Adipose tissue (tissue), 3 donors: ENCODE results near the gene PPARGC1A. TPM values are rescaled to one million over a fixed set of nuclear protein-coding genes. Genes with fewer than 3 reads are reported as not detected.

Source experiments
- H3K27ac ChIP-seq: one replicate; pipeline ENCODE4 v1.5.1; 2013; ENCODE audit warnings: low read depth, low read length
- WGBS, 3 donors: extraction: QIAGEN DNeasy Blood & Tissue Kit; methylation state at CpG; one replicate each; pipeline ENCODE4 v1.1.7; 2013; 5-methylcytosine and 5-hydroxymethylcytosine counted together
- polyA plus RNA-seq, 3 donors: library from polyadenylated mRNA; stranded (reverse); fragments of 200-250 nt; gene quantifications; one replicate each; pipeline ENCODE4 v1.2.3, GENCODE V29; 2013
- donor health status: healthy with polysubstance abuse.
- donor health status: Bipolar disorder and iron deficiency.
- donor health status: healthy.

Gene PPARGC1A
- polyA plus RNA-seq, 3 donors, result 1.0 to 2.5 (median 1.2) TPM

DNA sequence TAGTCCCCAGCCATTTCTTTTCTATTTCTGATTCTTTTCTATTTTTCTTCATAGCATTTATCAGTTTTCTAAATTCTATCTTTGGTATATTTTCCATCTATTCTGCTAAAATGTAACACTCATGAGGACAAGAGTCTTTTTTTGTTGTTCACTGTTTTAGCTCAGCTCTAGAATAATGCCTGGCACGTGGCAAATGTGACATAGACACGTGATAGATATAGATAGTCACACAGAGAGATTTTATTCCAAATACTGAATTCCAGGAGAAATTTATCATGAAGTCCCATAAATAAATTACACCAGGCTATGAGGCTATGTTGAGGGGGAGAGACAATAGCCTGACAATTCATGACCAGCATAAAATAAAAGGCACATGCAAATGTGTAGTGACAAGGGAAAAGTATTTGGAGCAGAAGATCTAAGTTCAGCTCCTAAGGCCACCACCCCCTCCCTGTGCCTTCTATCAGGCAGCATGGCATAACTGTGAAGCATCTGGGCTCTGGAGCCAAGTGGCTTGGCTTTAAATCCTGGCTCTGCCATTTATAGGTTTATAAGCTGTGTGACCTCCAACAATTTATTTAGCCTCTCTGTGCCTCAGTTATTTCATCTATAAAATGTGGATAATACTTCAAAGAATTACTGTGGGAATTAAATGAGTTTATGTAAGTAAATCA, 25.7 kb upstream of the PPARGC1A start:
- no peak overlapping the region for H3K27ac ChIP-seq
- 74 to 84% (median 82%) methylated on average over 2 of the region's 2 CpGs for WGBS, 3 donors

- no peak overlapping the region for H3K27ac ChIP-seq
- whole genome bisulfite sequencing, 3 donors, result 83 to 92% (median 84%) methylated on average over 2 of the region's 2 CpGs
Measured at GRCh38 chr4:23911675-23912455, 22.0 kb upstream of the PPARGC1A start.

GRCh38 chr4:23909671-23910070, 19.8 kb upstream of the PPARGC1A start:
- 36 to 39% (median 39%) methylated on average over 1 of the region's 1 CpG for WGBS, 3 donors
- no peak overlapping the region for H3K27ac ChIP-seq

- H3K27ac ChIP-seq, result no peak overlapping the region
- WGBS, 3 donors, result 77 to 81% (median 81%) methylated on average over 3 of the region's 3 CpGs
Measured at GRCh38 chr4:23906839-23907238, 17.0 kb upstream of the PPARGC1A start.

DNA sequence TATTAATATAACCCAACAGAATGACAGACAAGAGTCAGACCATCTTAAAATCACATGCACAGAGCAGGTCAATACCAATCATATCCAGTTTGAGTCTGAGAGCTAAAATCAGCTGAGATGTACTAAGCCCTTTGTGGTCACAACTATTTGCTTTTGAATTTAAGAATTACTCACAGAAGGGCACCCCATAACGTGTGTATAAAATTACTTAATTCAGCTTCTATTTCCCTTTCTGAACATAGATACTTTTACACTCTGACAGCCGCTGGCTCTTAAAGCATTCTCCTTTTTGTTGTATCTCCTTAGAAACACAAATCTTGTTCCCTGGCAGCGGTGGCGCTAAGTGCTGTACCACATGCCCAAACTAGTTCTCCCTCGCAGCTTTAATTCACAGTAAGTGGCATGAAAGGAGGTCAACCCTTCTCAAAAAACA, 14.8 kb upstream of the PPARGC1A start:
- 76 to 81% (median 77%) methylated on average over 5 of the region's 5 CpGs for WGBS, 3 donors
- no peak overlapping the region for H3K27ac ChIP-seq

DNA sequence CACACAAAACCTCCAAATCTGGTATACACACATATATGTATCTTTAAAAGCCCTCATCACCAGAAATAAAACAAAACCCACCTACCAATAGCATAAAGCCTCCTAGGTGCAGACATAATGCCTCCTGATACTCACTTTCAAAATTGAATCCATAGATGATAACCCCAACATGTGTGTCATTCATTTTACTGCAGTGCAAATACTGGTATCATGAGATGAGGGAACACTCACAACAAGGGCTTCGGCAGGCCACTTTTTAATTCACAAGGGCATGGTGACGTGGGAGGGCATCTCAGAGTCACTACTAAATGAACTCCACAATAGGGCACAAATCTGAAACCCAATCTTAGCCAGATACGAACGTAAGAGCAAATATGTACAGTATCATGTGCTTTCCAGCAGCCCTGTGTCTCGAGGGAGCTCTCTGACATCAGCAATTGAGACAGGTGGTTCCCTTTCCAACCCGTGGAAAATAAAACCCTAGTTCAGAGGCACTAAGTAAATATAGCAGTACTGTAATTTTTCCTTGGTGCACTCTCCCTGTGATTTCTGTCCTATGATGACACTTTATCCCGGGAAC, 14.1 kb upstream of the PPARGC1A start:
- no peak overlapping the region for H3K27ac ChIP-seq
- WGBS, 3 donors, result 34 to 54% (median 43%) methylated on average over 7 of the region's 7 CpGs

- no peak overlapping the region for H3K27ac ChIP-seq
- 81 to 91% (median 85%) methylated on average over 4 of the region's 4 CpGs for WGBS, 3 donors
Measured at GRCh38 chr4:23902222-23902804, 12.5 kb upstream of the PPARGC1A start.

DNA sequence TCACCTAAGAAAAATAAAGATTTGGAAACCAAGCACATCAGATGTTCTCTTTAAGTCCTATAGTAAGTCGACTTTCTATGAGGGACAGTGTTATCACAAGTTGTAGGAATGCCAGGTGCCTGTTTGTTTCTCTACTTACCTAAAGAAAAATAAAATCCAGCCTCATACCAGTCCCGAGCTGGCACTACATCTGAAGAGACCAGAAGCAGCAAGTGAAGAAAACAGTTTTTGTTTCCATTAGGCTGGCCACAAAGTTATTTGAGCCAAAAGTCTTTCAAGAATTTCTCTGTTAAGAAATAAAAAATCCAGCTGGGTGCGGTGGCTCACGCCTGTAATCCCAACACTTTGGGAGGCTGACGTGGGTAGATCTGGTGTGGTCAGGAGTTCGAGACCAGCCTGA, 10.8 kb upstream of the PPARGC1A start:
- no peak overlapping the region for H3K27ac ChIP-seq
- WGBS, 3 donors, result 85 to 93% (median 89%) methylated on average over 6 of the region's 6 CpGs

GRCh38 chr4:23899565-23899964, 9.7 kb upstream of the PPARGC1A start:
- no peak overlapping the region for H3K27ac ChIP-seq
- WGBS, 3 donors, result 76 to 84% (median 78%) methylated on average over 4 of the region's 4 CpGs

GRCh38 chr4:23897564-23898109, 7.8 kb upstream of the PPARGC1A start:
- WGBS, 3 donors, result 72 to 75% (median 73%) methylated on average over 4 of the region's 4 CpGs

DNA sequence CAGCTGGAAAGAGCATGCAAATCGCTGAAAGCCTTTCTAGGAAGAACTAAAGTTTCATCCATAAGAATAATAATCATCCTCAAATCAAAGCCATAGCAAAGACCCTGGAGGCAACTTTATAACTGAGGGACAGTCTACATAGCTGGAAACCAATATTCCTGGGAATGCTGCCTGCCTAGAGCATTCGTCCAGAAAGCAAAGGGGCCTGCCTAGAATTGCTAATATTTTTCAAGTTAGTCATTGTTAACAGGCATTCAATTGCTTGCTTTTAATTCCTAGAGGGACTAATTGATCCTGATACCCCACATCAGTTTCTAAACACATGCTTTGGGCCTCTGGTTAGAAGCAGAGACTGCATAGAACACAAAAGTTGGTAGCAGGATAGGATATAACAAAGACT, 4.2 kb upstream of the PPARGC1A start:
- H3K27ac ChIP-seq, result no peak overlapping the region
- WGBS, 3 donors, result 64 to 81% (median 70%) methylated on average over 2 of the region's 2 CpGs

More at GRCh38 chr4:23897564-23898109, 7.8 kb upstream of the PPARGC1A start:
- no peak overlapping the region for H3K27ac ChIP-seq

- no peak overlapping the region for H3K27ac ChIP-seq
- WGBS, 3 donors, result 7 to 43% (median 34%) methylated on average over 1 of the region's 1 CpG
Measured at GRCh38 chr4:23891064-23891421, 1.2 kb upstream of the PPARGC1A start.

GRCh38 chr4:23890369-23891063, 669 bp upstream of the PPARGC1A start:
- H3K27ac ChIP-seq, result no peak overlapping the region
- WGBS, 3 donors, result 11 to 25% (median 23%) methylated on average over 9 of the region's 9 CpGs

- H3K27ac ChIP-seq, result no peak overlapping the region
- WGBS, 3 donors, result 1 to 12% (median 2%) methylated on average over 3 of the region's 3 CpGs
Measured at GRCh38 chr4:23889391-23889790, 456 bp downstream of the PPARGC1A start.

GRCh38 chr4:23888421-23889319, 1.2 kb downstream of the PPARGC1A start:
- no peak overlapping the region for H3K27ac ChIP-seq
- 6 to 14% (median 10%) methylated on average over 25 of the region's 25 CpGs for WGBS, 3 donors

- WGBS, 3 donors, result 59 to 67% (median 60%) methylated on average over 7 of the region's 7 CpGs
- no peak overlapping the region for H3K27ac ChIP-seq
Measured at GRCh38 chr4:23887989-23888388, 1.9 kb downstream of the PPARGC1A start.

GRCh38 chr4:23887173-23887572, 2.7 kb downstream of the PPARGC1A start:
- WGBS, 3 donors, result 74 to 90% (median 89%) methylated on average over 3 of the region's 3 CpGs
- H3K27ac ChIP-seq, result no peak overlapping the region
